Cardiac muscle cell (in vitro differentiated cells and primary cell): ENCODE results near the gene ARFGAP1. TPM values are rescaled to one million over a fixed set of nuclear protein-coding genes. Genes with fewer than 3 reads are reported as not detected.
A peak's percentile ranks its signal among the peaks of the same experiment; 100 is the strongest.

Experiments
- DNase-seq, 2 donors: peaks; one replicate each; pipeline versions ENCODE4 v3.0.0 to v3.0.0-alpha.2; 2010 to 2017; ENCODE audit warnings: low read depth in 1 of 2, low spot score in 1 of 2
- H3K27ac ChIP-seq: fragments of 200-600 bp; sonication (generic); 2 replicates; pipeline ENCODE4 v1.5.1; 2016
- H3K27me3 ChIP-seq: fragments of 200-600 bp; sonication (generic); 2 replicates; pipeline ENCODE4 v1.6.0; 2016; ENCODE audit warnings: control low read depth
- H3K36me3 ChIP-seq: fragments of 200-600 bp; sonication (generic); 2 replicates; pipeline ENCODE4 v1.5.1; 2016; ENCODE audit warnings: control low read depth
- H3K4me1 ChIP-seq: fragments of 200-600 bp; sonication (generic); 2 replicates; pipeline ENCODE4 v1.8.1; 2017; ENCODE audit warnings: low read depth, mild to moderate bottlenecking, mixed run types
- H3K4me3 ChIP-seq: fragments of 200-600 bp; sonication (generic); 2 replicates; pipeline ENCODE4 v1.5.1; 2016; ENCODE audit warnings: mild to moderate bottlenecking
- H3K9me3 ChIP-seq: fragments of 200-600 bp; sonication (generic); 2 replicates; pipeline ENCODE4 v1.5.1; 2017; ENCODE audit warnings: low read depth, mild to moderate bottlenecking, control low read depth
- polyA plus RNA-seq: library from polyadenylated mRNA; unstranded; fragments of >200 nt; fragmentation: Nextera tagmentation; extraction: Ambion mirVana; gene quantifications from 2 replicates; pipeline ENCODE4 v1.2.1, GENCODE V29; 2016
- total RNA-seq: library from RNA; depleted of rRNA; stranded (reverse); fragments of >200 nt; gene quantifications from 2 replicates; pipeline ENCODE4 v1.2.3, GENCODE V29; 2016
- TF ChIP-seq, protein P1 (sequence below): IDR thresholded peaks from 2 replicates; pipeline ENCODE4 v1.5.1; 2012; ENCODE audit warnings: low read depth, mild to moderate bottlenecking, low read length

ARFGAP1 gene
- total and polyA plus RNA-seq, 2 experiments from 2014 or later: 85.3 to 96.5 TPM

- TF ChIP-seq, protein P1, sequence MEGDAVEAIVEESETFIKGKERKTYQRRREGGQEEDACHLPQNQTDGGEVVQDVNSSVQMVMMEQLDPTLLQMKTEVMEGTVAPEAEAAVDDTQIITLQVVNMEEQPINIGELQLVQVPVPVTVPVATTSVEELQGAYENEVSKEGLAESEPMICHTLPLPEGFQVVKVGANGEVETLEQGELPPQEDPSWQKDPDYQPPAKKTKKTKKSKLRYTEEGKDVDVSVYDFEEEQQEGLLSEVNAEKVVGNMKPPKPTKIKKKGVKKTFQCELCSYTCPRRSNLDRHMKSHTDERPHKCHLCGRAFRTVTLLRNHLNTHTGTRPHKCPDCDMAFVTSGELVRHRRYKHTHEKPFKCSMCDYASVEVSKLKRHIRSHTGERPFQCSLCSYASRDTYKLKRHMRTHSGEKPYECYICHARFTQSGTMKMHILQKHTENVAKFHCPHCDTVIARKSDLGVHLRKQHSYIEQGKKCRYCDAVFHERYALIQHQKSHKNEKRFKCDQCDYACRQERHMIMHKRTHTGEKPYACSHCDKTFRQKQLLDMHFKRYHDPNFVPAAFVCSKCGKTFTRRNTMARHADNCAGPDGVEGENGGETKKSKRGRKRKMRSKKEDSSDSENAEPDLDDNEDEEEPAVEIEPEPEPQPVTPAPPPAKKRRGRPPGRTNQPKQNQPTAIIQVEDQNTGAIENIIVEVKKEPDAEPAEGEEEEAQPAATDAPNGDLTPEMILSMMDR: no peak
- no peaks in the 10 kb centered on the region for H3K4me1 ChIP-seq
- no peak for DNase-seq
- no peak overlapping the region for H3K27ac ChIP-seq
- H3K36me3 ChIP-seq: no peaks in the 10 kb centered on the region
- peaks cover 13% of the 10 kb centered on the region for H3K27me3 ChIP-seq
- no peak overlapping the region for H3K4me3 ChIP-seq
- H3K9me3 ChIP-seq: no peaks in the 10 kb centered on the region
These were observed 46.3 kb upstream of the ARFGAP1 start for GRCh38 chr20:63226042-63226943.

- H3K4me1 ChIP-seq: no peaks in the 10 kb centered on the region
- no peaks in the 10 kb centered on the region for H3K9me3 ChIP-seq
- no peak overlapping the region for H3K4me3 ChIP-seq
- H3K36me3 ChIP-seq: no peaks in the 10 kb centered on the region
- TF ChIP-seq, protein P1: no peak
- no peak overlapping the region for H3K27ac ChIP-seq
- H3K27me3 ChIP-seq: peaks cover 6% of the 10 kb centered on the region
- DNase-seq: no peak
These were observed 45.4 kb upstream of the ARFGAP1 start for GRCh38 chr20:63227260-63227659.

DNA sequence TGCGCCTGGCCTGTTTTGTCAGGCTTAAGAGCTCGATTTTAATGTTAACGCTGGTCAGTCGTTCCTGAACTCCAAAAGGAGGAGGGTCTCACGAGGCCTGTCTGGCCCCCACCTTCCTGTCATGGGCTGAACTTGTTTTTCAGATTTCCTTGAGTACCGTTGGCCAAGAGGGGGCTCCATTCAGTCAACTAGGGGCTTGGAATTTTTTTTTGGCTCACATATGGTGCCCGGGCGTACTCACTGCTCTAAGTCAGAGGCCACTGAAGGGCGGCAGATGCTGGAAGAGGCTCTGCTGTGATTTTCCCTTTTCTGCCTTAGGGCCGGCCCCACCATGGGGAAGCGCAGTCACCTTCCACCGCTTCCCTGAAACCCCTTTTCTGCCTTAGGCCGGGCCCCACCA, 43.8 kb upstream of the ARFGAP1 start:
- TF ChIP-seq, protein P1: no peak
- Histone ChIP-seq H3K4me1 (no peaks in the 10 kb centered on the region), H3K36me3 (no peaks in the 10 kb centered on the region), H3K27ac (no peak overlapping the region), H3K4me3 (no peak overlapping the region), H3K27me3 (no peaks in the 10 kb centered on the region), H3K9me3 (no peaks in the 10 kb centered on the region)
- DNase-seq: no peak

- TF ChIP-seq, protein P1: peak; percentile 80
- no peak overlapping the region for H3K4me3 ChIP-seq
- no peaks in the 10 kb centered on the region for H3K9me3 ChIP-seq
- no peaks in the 10 kb centered on the region for H3K27me3 ChIP-seq
- H3K36me3 ChIP-seq: no peaks in the 10 kb centered on the region
- H3K4me1 ChIP-seq: no peaks in the 10 kb centered on the region
- no peak overlapping the region for H3K27ac ChIP-seq
- peak; percentile 79 to 83 for DNase-seq
These were observed 41.8 kb upstream of the ARFGAP1 start for GRCh38 chr20:63230800-63231268.

DNA sequence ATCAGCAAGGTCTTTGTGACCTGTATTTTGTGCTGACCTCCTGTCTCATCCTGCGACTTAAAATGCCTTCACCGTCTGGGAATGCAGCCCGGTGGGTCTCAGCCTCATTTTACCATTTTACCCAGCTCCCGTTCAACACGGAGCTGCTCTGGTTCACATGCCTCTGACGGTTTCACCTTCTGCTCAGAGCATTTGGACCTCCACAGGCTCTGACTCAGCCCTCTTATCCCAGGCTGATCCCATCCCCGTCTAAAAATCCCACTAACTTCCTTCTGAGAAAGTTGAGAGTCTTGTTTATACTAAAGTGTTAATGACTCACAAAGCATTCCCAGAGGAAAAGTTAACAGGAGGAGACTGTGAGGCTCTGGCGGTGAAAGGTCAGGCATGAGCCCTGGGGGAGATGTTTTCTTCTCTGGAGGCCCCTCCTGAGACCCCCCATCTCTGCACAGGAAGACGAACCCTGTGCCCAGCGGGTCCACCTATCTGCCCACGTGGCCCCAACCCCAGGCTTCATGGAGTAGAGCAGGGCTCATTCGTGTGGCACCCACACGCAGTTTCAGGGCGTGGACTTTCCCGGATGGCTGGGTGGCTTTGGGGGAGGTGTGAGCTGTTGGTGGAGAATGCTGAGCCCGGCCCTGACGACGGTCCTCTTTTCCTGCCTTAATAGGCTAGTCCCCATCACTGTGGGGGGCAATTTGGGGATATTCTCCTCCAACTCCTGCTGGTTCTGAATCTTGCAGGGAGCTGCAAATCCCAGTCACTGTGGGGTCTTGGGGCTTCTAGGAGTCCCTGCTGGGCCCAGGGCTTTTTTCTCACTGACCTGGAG, 40.2 kb upstream of the ARFGAP1 start:
- H3K27me3 ChIP-seq: no peaks in the 10 kb centered on the region
- peak in 1 of 2 donors; percentile 87 for DNase-seq

More for the DNA sequence above, 40.2 kb upstream of the ARFGAP1 start:
- TF ChIP-seq, protein P1: no peak
- H3K4me1 ChIP-seq: no peaks in the 10 kb centered on the region
- no peak overlapping the region for H3K4me3 ChIP-seq
- H3K27ac ChIP-seq: no peak overlapping the region
- H3K36me3 ChIP-seq: no peaks in the 10 kb centered on the region
- no peaks in the 10 kb centered on the region for H3K9me3 ChIP-seq
